HEK293 (cell line): ENCODE data around the gene NRG2.

Source experiments
- CTCF ChIA-PET: fragments of 350-600 bp; formaldehyde crosslinking; extraction: SDS; loops from one replicate; lab custom pipeline; 2021; ENCODE audit warnings: antibody characterized with exemption; lab: Yijun Ruan, JAX
- POLR2A ChIA-PET: fragments of 300-600 bp; formaldehyde crosslinking; extraction: SDS; loops from one replicate; lab custom pipeline; 2020; ENCODE audit warnings: antibody characterized with exemption, inconsistent platforms; lab: Yijun Ruan, JAX
- H3K27ac ChIP-seq: fragments of 200-500 bp; sonication (Bioruptor generic); 2 replicates; pipeline ENCODE4 v1.5.1; 2014; ENCODE audit warnings: low read depth, low read length, control low read depth, inconsistent platforms; ENCODE audit errors: extremely low read depth
- H3K36me3 ChIP-seq, 2 experiments: fragments of 200-500 bp in 1 of 2; sonication (Bioruptor generic) in 1 of 2; 1 replicate in 1 of 2; 2 replicates in 1 of 2; pipeline ENCODE4 v1.5.1; 2014 to 2017; ENCODE audit warnings: inconsistent platforms in 2 of 2, low read length in 2 of 2; ENCODE audit not compliant: control insufficient read depth in 2 of 2, insufficient read depth in 1 of 2
- H3K4me1 ChIP-seq: fragments of 200-500 bp; sonication (Bioruptor generic); 2 replicates; pipeline ENCODE4 v1.5.1; 2014; ENCODE audit warnings: mild to moderate bottlenecking, low read length, inconsistent platforms; ENCODE audit not compliant: control insufficient read depth, insufficient read depth
- H3K4me3 ChIP-seq: 2 replicates; pipeline ENCODE4 v1.5.1; 2011; ENCODE audit warnings: low read depth, mild to moderate bottlenecking, control low read depth, low read length, moderate library complexity
- H3K9me3 ChIP-seq: fragments of 200-500 bp; sonication (Bioruptor generic); 2 replicates; pipeline ENCODE4 v1.5.1; 2014; ENCODE audit warnings: low read depth, low read length, inconsistent platforms; ENCODE audit not compliant: control insufficient read depth, insufficient read depth
- FEZF1 ChIP-seq: fragments of 450-650 bp; formaldehyde crosslinking; IDR thresholded peaks from 2 replicates; pipeline ENCODE4 v1.5.1; 2016; ENCODE audit warnings: missing biosample characterization, missing genetic modification characterization
- GFI1B ChIP-seq: fragments of 450-650 bp; formaldehyde crosslinking; IDR thresholded peaks from 2 replicates; pipeline ENCODE4 v1.5.1; 2016; ENCODE audit warnings: missing biosample characterization, missing genetic modification characterization
- GLI4 ChIP-seq: fragments of 450-650 bp; formaldehyde crosslinking; IDR thresholded peaks from 2 replicates; pipeline ENCODE4 v1.5.1; 2016; ENCODE audit warnings: missing biosample characterization, missing genetic modification characterization
- MYNN ChIP-seq: fragments of 450-650 bp; formaldehyde crosslinking; IDR thresholded peaks from 2 replicates; pipeline ENCODE4 v1.5.1; 2016; ENCODE audit warnings: missing biosample characterization, missing genetic modification characterization, borderline replicate concordance
- SALL2 ChIP-seq: fragments of 450-650 bp; formaldehyde crosslinking; IDR thresholded peaks from 2 replicates; pipeline ENCODE4 v1.5.0; 2017; ENCODE audit warnings: missing biosample characterization, mild to moderate bottlenecking, missing genetic modification characterization, borderline replicate concordance
- SP2 ChIP-seq: fragments of 450-650 bp; formaldehyde crosslinking; IDR thresholded peaks from 2 replicates; pipeline ENCODE4 v1.5.1; 2016; ENCODE audit warnings: missing biosample characterization, missing genetic modification characterization
- YY1 ChIP-seq: fragments of 450-650 bp; formaldehyde crosslinking; IDR thresholded peaks from 2 replicates; pipeline ENCODE4 v1.5.1; 2018; ENCODE audit warnings: missing biosample characterization, missing genetic modification characterization
- ZBTB8A ChIP-seq: fragments of 450-650 bp; formaldehyde crosslinking; IDR thresholded peaks from 2 replicates; pipeline ENCODE4 v1.5.1; 2016; ENCODE audit warnings: missing biosample characterization, missing genetic modification characterization
- ZFHX2 ChIP-seq: fragments of 450-650 bp; formaldehyde crosslinking; conservative IDR thresholded peaks from 2 replicates; pipeline ENCODE4 v1.5.1; 2016; ENCODE audit warnings: missing biosample characterization, missing genetic modification characterization
- ZNF174 ChIP-seq: fragments of 450-650 bp; formaldehyde crosslinking; IDR thresholded peaks from 2 replicates; pipeline ENCODE4 v1.5.0; 2017; ENCODE audit warnings: missing biosample characterization, mild to moderate bottlenecking, missing genetic modification characterization
- ZNF473 ChIP-seq: fragments of 450-650 bp; formaldehyde crosslinking; IDR thresholded peaks from 2 replicates; pipeline ENCODE4 v1.5.1; 2017; ENCODE audit warnings: missing biosample characterization, missing genetic modification characterization
- ZNF624 ChIP-seq: fragments of 450-650 bp; formaldehyde crosslinking; IDR thresholded peaks from 2 replicates; pipeline ENCODE4 v1.5.1; 2017; ENCODE audit warnings: missing biosample characterization, missing genetic modification characterization
- ZNF747 ChIP-seq: fragments of 450-650 bp; formaldehyde crosslinking; IDR thresholded peaks from 2 replicates; pipeline ENCODE4 v1.5.1; 2016; ENCODE audit warnings: missing biosample characterization, missing genetic modification characterization
- ZNF837 ChIP-seq: fragments of 450-650 bp; formaldehyde crosslinking; IDR thresholded peaks from 2 replicates; pipeline ENCODE4 v1.5.1; 2016; ENCODE audit warnings: missing biosample characterization, missing genetic modification characterization
- ZSCAN30 ChIP-seq: fragments of 450-650 bp; IDR thresholded peaks from 2 replicates; pipeline ENCODE4 v1.5.1; 2018; ENCODE audit warnings: missing biosample characterization, mild to moderate bottlenecking, missing genetic modification characterization, moderate library complexity
- TF ChIP-seq, protein P1 (sequence below): fragments of 450-650 bp; formaldehyde crosslinking; IDR thresholded peaks from 2 replicates; pipeline ENCODE4 v1.5.1; 2016; ENCODE audit warnings: missing biosample characterization, missing genetic modification characterization, borderline replicate concordance
- TF ChIP-seq, protein P2 (sequence below): fragments of 450-650 bp; formaldehyde crosslinking; conservative IDR thresholded peaks from 2 replicates; pipeline ENCODE4 v1.5.1; 2016; ENCODE audit warnings: low read depth, missing biosample characterization, missing genetic modification characterization

The NRG2 gene

GRCh38 chr5:139810341-139811273 is 232.5 kb downstream of the NRG2 start:
- no peak for TF ChIP-seq FEZF1 (tag by site-specific recombination)
- TF ChIP-seq, protein P1, sequence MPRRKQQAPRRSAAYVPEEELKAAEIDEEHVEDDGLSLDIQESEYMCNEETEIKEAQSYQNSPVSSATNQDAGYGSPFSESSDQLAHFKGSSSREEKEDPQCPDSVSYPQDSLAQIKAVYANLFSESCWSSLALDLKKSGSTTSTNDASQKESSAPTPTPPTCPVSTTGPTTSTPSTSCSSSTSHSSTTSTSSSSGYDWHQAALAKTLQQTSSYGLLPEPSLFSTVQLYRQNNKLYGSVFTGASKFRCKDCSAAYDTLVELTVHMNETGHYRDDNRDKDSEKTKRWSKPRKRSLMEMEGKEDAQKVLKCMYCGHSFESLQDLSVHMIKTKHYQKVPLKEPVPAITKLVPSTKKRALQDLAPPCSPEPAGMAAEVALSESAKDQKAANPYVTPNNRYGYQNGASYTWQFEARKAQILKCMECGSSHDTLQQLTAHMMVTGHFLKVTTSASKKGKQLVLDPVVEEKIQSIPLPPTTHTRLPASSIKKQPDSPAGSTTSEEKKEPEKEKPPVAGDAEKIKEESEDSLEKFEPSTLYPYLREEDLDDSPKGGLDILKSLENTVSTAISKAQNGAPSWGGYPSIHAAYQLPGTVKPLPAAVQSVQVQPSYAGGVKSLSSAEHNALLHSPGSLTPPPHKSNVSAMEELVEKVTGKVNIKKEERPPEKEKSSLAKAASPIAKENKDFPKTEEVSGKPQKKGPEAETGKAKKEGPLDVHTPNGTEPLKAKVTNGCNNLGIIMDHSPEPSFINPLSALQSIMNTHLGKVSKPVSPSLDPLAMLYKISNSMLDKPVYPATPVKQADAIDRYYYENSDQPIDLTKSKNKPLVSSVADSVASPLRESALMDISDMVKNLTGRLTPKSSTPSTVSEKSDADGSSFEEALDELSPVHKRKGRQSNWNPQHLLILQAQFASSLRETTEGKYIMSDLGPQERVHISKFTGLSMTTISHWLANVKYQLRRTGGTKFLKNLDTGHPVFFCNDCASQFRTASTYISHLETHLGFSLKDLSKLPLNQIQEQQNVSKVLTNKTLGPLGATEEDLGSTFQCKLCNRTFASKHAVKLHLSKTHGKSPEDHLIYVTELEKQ: no peak
- no peak for TF ChIP-seq ZNF837 (tag by site-specific recombination)
- TF ChIP-seq ZNF174: no peak
- TF ChIP-seq, protein P2, sequence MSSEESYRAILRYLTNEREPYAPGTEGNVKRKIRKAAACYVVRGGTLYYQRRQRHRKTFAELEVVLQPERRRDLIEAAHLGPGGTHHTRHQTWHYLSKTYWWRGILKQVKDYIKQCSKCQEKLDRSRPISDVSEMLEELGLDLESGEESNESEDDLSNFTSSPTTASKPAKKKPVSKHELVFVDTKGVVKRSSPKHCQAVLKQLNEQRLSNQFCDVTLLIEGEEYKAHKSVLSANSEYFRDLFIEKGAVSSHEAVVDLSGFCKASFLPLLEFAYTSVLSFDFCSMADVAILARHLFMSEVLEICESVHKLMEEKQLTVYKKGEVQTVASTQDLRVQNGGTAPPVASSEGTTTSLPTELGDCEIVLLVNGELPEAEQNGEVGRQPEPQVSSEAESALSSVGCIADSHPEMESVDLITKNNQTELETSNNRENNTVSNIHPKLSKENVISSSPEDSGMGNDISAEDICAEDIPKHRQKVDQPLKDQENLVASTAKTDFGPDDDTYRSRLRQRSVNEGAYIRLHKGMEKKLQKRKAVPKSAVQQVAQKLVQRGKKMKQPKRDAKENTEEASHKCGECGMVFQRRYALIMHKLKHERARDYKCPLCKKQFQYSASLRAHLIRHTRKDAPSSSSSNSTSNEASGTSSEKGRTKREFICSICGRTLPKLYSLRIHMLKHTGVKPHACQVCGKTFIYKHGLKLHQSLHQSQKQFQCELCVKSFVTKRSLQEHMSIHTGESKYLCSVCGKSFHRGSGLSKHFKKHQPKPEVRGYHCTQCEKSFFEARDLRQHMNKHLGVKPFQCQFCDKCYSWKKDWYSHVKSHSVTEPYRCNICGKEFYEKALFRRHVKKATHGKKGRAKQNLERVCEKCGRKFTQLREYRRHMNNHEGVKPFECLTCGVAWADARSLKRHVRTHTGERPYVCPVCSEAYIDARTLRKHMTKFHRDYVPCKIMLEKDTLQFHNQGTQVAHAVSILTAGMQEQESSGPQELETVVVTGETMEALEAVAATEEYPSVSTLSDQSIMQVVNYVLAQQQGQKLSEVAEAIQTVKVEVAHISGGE (tag by site-specific recombination): no peak
- TF ChIP-seq SP2 (tag by site-specific recombination): no peak
- TF ChIP-seq ZNF473: no peak
- no peak for TF ChIP-seq SALL2 (tag by site-specific recombination)
- no peaks in the 10 kb centered on the region for H3K9me3 ChIP-seq
- H3K4me3 ChIP-seq: no peak overlapping the region
- H3K27ac ChIP-seq: no peak overlapping the region
- H3K4me1 ChIP-seq: no peaks in the 10 kb centered on the region
- CTCF ChIA-PET: no interaction called here
- H3K36me3 ChIP-seq: no peaks in the 10 kb centered on the region
- POLR2A ChIA-PET: no interaction called here

GRCh38 chr5:139809331-139809810 is 233.7 kb downstream of the NRG2 start:
- H3K36me3 ChIP-seq: no peaks in the 10 kb centered on the region
- CTCF ChIA-PET: interaction anchor here (0.5 to 1.0 kb wide), 5 partner anchors 18 to 159 kb away, joined by 3 to 4 read pairs (median 3); no protein-coding TSS in a partner anchor
- TF ChIP-seq ZNF624: no peak
- TF ChIP-seq ZSCAN30 (tag by site-specific recombination): no peak
- TF ChIP-seq ZNF837 (tag by site-specific recombination): no peak
- TF ChIP-seq ZNF747 (tag by site-specific recombination): no peak
- TF ChIP-seq YY1: no peak
- no peak for TF ChIP-seq GFI1B (tag by site-specific recombination)
- TF ChIP-seq ZBTB8A (tag by site-specific recombination): no peak
- no peak for TF ChIP-seq ZFHX2 (tag by site-specific recombination)
- no peak for TF ChIP-seq GLI4
- no peak for TF ChIP-seq MYNN (tag by site-specific recombination)
- H3K4me3 ChIP-seq: no peak overlapping the region
- POLR2A ChIA-PET: no interaction called here
- H3K27ac ChIP-seq: no peak overlapping the region
- H3K9me3 ChIP-seq: no peaks in the 10 kb centered on the region
- no peaks in the 10 kb centered on the region for H3K4me1 ChIP-seq
